H54 (cell line): ENCODE results near the gene PKNOX2.

Experiments used
- DNase-seq: peaks from one replicate; pipeline ENCODE4 v3.0.0; 2011; ENCODE audit warnings: low spot score, mixed read lengths; ENCODE audit not compliant: insufficient read length
- FAIRE-seq: peaks from 3 replicates; lab custom pipeline; 2011; peaks lifted over from hg19 to GRCh38; lab: Jason Lieb, UNC
- POLR2A ChIP-seq: IDR thresholded peaks from 2 replicates; pipeline ENCODE4 v1.6.1; 2011; ENCODE audit warnings: low read depth, mild to moderate bottlenecking, low read length

The PKNOX2 gene

GRCh38 chr11:125233736-125234275 lies 69.3 kb downstream of the PKNOX2 start:
- FAIRE-seq (no peak), DNase-seq (no peak)
- no peak for TF ChIP-seq POLR2A

DNA sequence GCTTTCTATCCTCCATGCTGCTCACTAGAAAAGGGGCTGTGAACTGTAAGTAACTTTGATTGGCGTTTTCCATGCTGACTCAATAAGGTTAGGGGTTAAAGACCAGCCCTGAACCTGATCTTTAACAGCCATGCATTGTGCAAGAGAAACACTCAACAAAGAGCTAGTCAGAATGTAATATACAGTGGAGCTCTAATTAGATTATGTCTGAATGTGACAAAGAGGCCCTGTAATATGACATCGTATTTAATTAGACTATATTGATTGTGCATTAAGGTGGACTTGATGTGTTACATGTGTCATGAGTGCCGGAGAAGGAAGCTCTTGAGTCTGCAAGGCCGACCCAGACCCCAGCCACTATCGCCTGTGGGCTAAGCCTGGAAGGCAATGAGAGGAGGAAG lies 70.5 kb downstream of the PKNOX2 start:
- DNase-seq = no peak
- TF ChIP-seq POLR2A = no peak
- no peak for FAIRE-seq

DNA sequence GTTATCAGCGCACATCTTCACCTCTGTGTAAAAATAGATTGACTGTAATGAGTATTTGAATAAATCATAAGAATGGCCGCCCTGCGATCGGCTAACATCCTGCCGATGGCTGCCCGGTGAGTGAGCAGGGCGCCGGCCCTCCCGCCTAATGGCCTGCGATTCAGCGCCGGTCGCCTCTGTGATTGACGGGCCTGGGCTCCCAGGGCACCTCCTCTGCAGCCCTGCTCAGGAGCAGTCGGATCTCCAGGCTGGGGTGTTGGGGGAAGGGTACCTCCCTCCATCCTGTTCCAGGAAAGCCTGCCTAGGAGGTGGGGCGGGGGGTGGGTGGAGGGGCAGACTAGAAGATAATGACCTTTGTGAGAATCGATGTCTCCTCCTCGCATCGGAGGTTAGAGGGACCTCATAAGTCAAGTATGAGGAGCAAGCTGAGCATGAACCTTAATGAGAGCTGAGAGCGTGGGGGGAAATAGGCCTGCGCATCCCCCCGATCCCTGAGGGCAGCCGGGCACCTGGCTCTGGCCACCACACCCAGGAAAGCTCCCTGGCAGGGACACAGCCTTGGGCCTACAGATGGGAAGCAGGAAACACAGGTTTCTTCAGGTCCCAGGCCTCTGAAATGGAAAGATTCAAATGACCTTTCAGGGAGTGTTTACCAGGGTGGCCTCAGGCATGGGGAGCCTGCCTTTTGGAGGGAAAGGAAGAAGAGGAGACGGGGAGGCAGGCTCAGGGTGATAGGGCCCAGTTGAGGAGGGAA lies 71.7 kb downstream of the PKNOX2 start:
- TF ChIP-seq POLR2A = no peak
- FAIRE-seq = no peak
- no peak for DNase-seq

DNA sequence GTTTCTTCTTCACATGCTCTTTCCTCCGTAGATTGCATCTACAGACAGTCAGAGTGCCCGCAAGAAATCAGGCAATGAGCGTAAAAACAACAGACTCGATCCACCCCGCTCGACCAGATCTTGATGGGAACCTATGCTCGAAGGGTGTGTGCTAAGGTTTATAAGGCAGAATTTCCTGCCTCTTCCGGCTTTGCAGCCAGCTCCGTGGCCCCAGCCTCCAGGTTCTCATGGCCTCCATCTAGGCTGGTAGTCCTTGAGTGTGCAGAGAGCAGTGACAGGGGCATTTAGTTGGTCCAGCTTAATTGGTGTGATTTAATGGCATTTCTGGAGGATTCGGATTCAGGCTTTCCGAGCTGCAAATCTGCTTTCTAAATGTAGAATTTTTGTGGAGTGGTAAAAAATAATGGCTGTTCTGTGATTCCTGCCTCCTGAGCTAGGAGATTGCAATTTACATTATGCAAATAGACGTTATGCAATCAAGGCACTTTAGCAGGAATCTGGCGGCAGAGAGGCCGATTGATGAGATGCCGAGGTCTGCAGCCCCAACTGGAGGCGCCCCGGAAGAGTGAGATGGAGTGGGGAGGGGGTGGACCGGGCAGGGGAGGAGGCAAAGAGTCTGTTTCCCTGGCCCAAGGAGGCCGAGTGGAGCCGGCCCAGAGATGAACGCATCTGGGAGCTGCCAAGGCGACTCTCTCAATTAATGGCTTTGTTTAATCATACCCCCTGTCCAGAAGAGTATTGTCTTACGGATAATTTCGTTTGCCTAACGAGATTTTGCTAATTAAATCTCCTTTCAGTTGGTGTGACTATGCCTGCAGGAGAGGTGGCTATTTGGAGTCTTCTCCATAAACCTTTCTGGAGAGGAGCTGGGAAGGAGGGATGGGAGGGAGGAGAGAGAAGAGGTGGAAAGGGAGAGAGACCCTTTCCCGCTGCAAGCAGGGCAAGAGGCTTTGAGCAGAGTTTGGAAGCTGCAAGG lies 75.3 kb downstream of the PKNOX2 start:
- no peak for TF ChIP-seq POLR2A
- FAIRE-seq = no peak
- DNase-seq = no peak

GRCh38 chr11:125241104-125241503 lies 76.6 kb downstream of the PKNOX2 start:
- no peak for TF ChIP-seq POLR2A
- FAIRE-seq (no peak), DNase-seq (no peak)

- FAIRE-seq (no peak), DNase-seq (no peak)
- TF ChIP-seq POLR2A = no peak
Measured at GRCh38 chr11:125242141-125242775, 77.7 kb downstream of the PKNOX2 start.

DNA sequence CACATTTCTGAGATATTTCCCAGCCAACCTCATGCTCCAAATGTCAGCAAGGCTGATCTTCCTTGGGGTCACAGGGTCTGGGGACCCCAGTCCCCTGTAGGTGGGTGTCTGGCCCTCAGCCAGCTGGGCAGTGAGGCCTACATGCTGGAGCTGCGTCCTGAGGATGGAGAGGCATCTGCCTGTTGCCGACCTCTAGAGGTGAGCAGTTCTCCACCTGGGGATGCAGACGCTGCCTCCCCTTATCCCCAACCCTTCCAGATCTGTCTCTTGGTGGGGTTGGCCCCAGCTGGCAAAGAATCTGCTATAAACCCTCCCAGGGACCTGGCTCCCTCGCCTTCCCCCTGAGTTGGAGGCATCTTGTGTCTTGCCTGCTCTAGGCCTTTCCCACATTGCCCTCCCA lies 79.6 kb downstream of the PKNOX2 start:
- DNase-seq (no peak), FAIRE-seq (no peak)
- no peak for TF ChIP-seq POLR2A

DNA sequence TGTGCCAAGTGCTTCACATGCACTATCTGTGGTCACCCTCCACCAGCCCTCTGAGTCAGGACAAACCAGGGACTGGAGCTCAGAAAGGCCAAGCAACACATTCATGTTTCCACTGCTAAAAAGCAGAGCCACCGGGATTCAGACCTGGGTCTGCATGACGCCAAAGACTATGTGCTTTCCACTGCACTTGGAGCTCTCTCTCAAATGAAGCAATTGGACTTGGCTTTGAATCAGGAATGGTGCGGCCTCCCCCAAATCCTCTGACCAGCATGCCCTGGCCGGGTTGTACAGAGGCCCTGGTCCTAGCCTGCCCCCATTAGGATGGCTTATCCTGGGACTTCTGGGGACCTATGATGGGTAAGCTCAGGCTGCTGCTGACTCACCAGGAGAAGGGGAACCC lies 80.7 kb downstream of the PKNOX2 start:
- DNase-seq = no peak
- no peak for FAIRE-seq
- TF ChIP-seq POLR2A = no peak

DNA sequence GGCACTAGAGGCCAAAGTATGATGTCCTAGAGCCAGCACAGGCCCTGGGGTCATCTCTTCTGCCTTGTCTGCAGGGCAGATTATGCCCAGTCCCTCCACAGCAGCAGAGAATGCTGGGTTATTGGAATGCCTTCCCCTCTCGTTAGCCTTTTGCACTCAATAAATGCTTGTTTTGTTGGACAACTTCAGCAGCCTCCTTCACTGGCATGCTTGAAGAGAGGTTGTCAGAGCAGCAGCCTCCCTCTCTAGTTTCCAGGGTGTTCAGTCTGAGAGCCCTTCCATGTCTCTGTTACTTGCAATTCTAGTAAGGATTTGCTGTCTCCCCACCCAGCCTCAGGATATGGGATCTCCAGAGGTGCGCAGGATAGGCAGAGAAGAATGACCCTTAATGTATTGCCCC lies 82.9 kb downstream of the PKNOX2 start:
- FAIRE-seq = no peak
- DNase-seq = no peak
- TF ChIP-seq POLR2A = no peak

- DNase-seq = no peak
- no peak for TF ChIP-seq POLR2A
- FAIRE-seq = no peak
Measured at GRCh38 chr11:125250318-125251213, 86.0 kb downstream of the PKNOX2 start.

GRCh38 chr11:125251214-125251545 lies 86.6 kb downstream of the PKNOX2 start:
- DNase-seq (no peak), FAIRE-seq (no peak)
- no peak for TF ChIP-seq POLR2A

DNA sequence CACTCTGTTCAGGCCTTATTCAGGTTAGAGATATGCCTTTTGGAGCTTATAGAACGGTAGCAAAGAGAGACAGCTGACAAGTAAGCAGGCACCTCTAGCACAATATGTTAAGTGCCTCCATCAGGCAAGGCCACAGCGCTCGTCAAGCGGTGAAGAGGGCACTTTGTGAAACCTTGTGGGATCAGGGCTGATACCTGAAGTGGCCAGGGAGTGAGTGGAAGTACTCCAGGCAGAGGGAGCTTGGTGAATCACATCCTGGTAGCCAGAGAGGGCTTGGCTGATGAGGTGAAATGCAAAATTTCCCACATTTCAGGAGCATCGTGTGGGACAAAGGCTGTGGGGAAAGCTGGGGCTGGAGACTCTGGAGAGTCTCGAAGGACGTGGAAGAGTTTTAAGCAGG lies 87.4 kb downstream of the PKNOX2 start:
- FAIRE-seq (no peak), DNase-seq (no peak)
- TF ChIP-seq POLR2A = no peak

DNA sequence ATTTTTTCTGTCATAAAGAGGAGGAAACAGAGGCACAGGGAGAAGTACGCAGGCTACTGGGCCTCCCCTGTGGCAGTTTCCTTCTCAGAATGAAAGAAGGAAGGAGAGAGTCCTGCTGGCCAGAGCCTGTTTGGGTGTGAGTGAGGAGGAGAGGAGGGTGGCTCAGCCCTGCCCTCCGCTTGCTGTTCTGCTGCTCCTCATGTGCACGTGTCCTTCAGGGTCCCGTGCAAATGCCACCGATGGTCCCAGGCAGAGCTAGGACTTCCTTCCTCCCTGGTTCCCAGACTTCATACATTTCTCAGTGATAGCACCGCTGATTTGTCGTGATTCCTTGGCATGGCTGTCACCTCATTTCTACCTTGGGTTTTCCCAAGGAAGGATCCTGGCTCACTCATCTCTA lies 88.7 kb downstream of the PKNOX2 start:
- no peak for DNase-seq
- no peak for FAIRE-seq
- TF ChIP-seq POLR2A = no peak
